NCI-H446 (cell line): ENCODE data around the gene PLXNA2.

ENCODE experiments used
- DNase-seq, 2 experiments: peaks; one replicate each; lab custom pipeline; 2025; lab: John Stamatoyannopoulos, UW

PLXNA2 gene

GRCh38 chr1:208118306-208118705 is 125.9 kb downstream of the PLXNA2 start:
- no peak for DNase-seq

GRCh38 chr1:208117826-208118225 is 126.4 kb downstream of the PLXNA2 start:
- no peak for DNase-seq

- DNase-seq = no peak
These were observed 126.8 kb downstream of the PLXNA2 start for GRCh38 chr1:208117409-208117808.

GRCh38 chr1:208115924-208116640 is 128.1 kb downstream of the PLXNA2 start:
- DNase-seq = no peak

GRCh38 chr1:208113011-208113410 is 131.2 kb downstream of the PLXNA2 start:
- no peak for DNase-seq

- no peak for DNase-seq
These were observed 131.8 kb downstream of the PLXNA2 start for GRCh38 chr1:208112401-208112800.

GRCh38 chr1:208111646-208112190 is 132.5 kb downstream of the PLXNA2 start:
- DNase-seq = no peak

- no peak for DNase-seq
These were observed 133.9 kb downstream of the PLXNA2 start for GRCh38 chr1:208110296-208110695.

GRCh38 chr1:208108646-208109330 is 135.4 kb downstream of the PLXNA2 start:
- peak in 1 of 2 experiments; percentile 33 for DNase-seq

GRCh38 chr1:208108213-208108608 is 136.0 kb downstream of the PLXNA2 start:
- DNase-seq = no peak

- no peak for DNase-seq
These were observed 136.6 kb downstream of the PLXNA2 start for GRCh38 chr1:208107425-208108212.

- DNase-seq = no peak
These were observed 138.0 kb downstream of the PLXNA2 start for GRCh38 chr1:208106218-208106617.

- no peak for DNase-seq
These were observed 138.4 kb downstream of the PLXNA2 start for GRCh38 chr1:208105756-208106155.

- no peak for DNase-seq
These were observed 140.3 kb downstream of the PLXNA2 start for GRCh38 chr1:208103597-208104513.

GRCh38 chr1:208101661-208102431 is 142.3 kb downstream of the PLXNA2 start:
- peak; percentile 89 to 99 for DNase-seq

- DNase-seq = no peak
These were observed 143.3 kb downstream of the PLXNA2 start for GRCh38 chr1:208100906-208101305.

- DNase-seq = no peak
These were observed 144.1 kb downstream of the PLXNA2 start for GRCh38 chr1:208100106-208100505.

- DNase-seq = peak in 1 of 2 experiments; percentile 44
These were observed 145.4 kb downstream of the PLXNA2 start for GRCh38 chr1:208098773-208099172.

- DNase-seq = peak; percentile 26 to 67
These were observed 150.1 kb downstream of the PLXNA2 start for GRCh38 chr1:208093754-208094719.
